Measurements from ENCODE around the gene N4BP2L2. TPM values are rescaled to one million over a fixed set of nuclear protein-coding genes. Genes with fewer than 3 reads are reported as not detected.

N4BP2L2 gene
- total RNA-seq, 1 donor from 2014 or later, result 168 TPM

- no peak overlapping the region for H3K4me3 Mint-ChIP-seq
- no peaks in the 10 kb centered on the region for H3K27me3 Mint-ChIP-seq (ENCODE audit: low read depth)
- peaks cover 22% of the 10 kb centered on the region for H3K36me3 Mint-ChIP-seq
- H3K9me3 Mint-ChIP-seq, result peaks cover 19% of the 10 kb centered on the region
- no peak for DNase-seq (ENCODE audit: low spot score in 2 of 2, unreplicated experiment in 2 of 2)
- H3K4me1 Mint-ChIP-seq, result no peaks in the 10 kb centered on the region
- H3K27ac Mint-ChIP-seq, result no peak overlapping the region
- TF ChIP-seq CTCF (IDR thresholded peaks at IDR 0.05; ENCODE audit: unreplicated experiment), result no peak
Measured at GRCh38 chr13:32419862-32420261, 118.7 kb downstream of the N4BP2L2 start.

- TF ChIP-seq CTCF (IDR thresholded peaks at IDR 0.05; ENCODE audit: unreplicated experiment), result no peak
- Mint-ChIP-seq H3K4me1 (no peaks in the 10 kb centered on the region), H3K27ac (no peak overlapping the region), H3K9me3 (peaks cover 16% of the 10 kb centered on the region), H3K27me3 (ENCODE audit: low read depth) (no peaks in the 10 kb centered on the region), H3K4me3 (no peak overlapping the region), H3K36me3 (peaks cover 15% of the 10 kb centered on the region)
- no peak for DNase-seq (ENCODE audit: low spot score in 2 of 2, unreplicated experiment in 2 of 2)
Measured at GRCh38 chr13:32417995-32418394, 120.6 kb downstream of the N4BP2L2 start.

- H3K36me3 Mint-ChIP-seq, result peaks cover 12% of the 10 kb centered on the region
- peaks cover 3% of the 10 kb centered on the region for H3K4me1 Mint-ChIP-seq
- H3K9me3 Mint-ChIP-seq, result peaks cover 16% of the 10 kb centered on the region
- no peak overlapping the region for H3K4me3 Mint-ChIP-seq
- no peak for DNase-seq (ENCODE audit: low spot score in 2 of 2, unreplicated experiment in 2 of 2)
- no peaks in the 10 kb centered on the region for H3K27me3 Mint-ChIP-seq (ENCODE audit: low read depth)
- no peak for TF ChIP-seq CTCF (IDR thresholded peaks at IDR 0.05; ENCODE audit: unreplicated experiment)
- H3K27ac Mint-ChIP-seq, result no peak overlapping the region
Measured at GRCh38 chr13:32415019-32415418, 123.6 kb downstream of the N4BP2L2 start.

GRCh38 chr13:32414580-32414979 is 124.0 kb downstream of the N4BP2L2 start:
- no peak overlapping the region for H3K27ac Mint-ChIP-seq
- no peak for TF ChIP-seq CTCF (IDR thresholded peaks at IDR 0.05; ENCODE audit: unreplicated experiment)
- H3K4me1 Mint-ChIP-seq, result peaks cover 7% of the 10 kb centered on the region
- DNase-seq (ENCODE audit: low spot score in 2 of 2, unreplicated experiment in 2 of 2), result no peak
- H3K9me3 Mint-ChIP-seq, result peaks cover 15% of the 10 kb centered on the region
- H3K36me3 Mint-ChIP-seq, result peaks cover 10% of the 10 kb centered on the region
- peaks cover 2% of the 10 kb centered on the region for H3K27me3 Mint-ChIP-seq (ENCODE audit: low read depth)
- no peak overlapping the region for H3K4me3 Mint-ChIP-seq

- no peak overlapping the region for H3K27ac Mint-ChIP-seq
Measured at GRCh38 chr13:32413284-32413683, 125.3 kb downstream of the N4BP2L2 start.

More at GRCh38 chr13:32413284-32413683, 125.3 kb downstream of the N4BP2L2 start:
- Mint-ChIP-seq H3K36me3 (peaks cover 3% of the 10 kb centered on the region), H3K4me1 (peaks cover 20% of the 10 kb centered on the region), H3K4me3 (no peak overlapping the region), H3K9me3 (peaks cover 7% of the 10 kb centered on the region), H3K27me3 (ENCODE audit: low read depth) (peaks cover 2% of the 10 kb centered on the region)
- no peak for TF ChIP-seq CTCF (IDR thresholded peaks at IDR 0.05; ENCODE audit: unreplicated experiment)
- DNase-seq (ENCODE audit: low spot score in 2 of 2, unreplicated experiment in 2 of 2), result no peak
